Osteoblast (primary cell): ENCODE measurements around the gene NAT14. TPM values are rescaled to one million over a fixed set of nuclear protein-coding genes. Genes with fewer than 3 reads are reported as not detected.

Source experiments
- DNase-seq: peaks from one replicate; pipeline ENCODE4 v3.0.0; 2011; ENCODE audit warnings: low spot score, mixed read lengths; ENCODE audit not compliant: insufficient read length; ENCODE audit errors: missing footprints
- H2AFZ ChIP-seq: 2 replicates; pipeline ENCODE4 v1.6.0; 2011; ENCODE audit warnings: mild to moderate bottlenecking, low read length
- H3K27ac ChIP-seq: 2 replicates; pipeline ENCODE4 v1.5.1; 2011; ENCODE audit warnings: mild to moderate bottlenecking, low read depth, low read length, moderate library complexity
- H3K27me3 ChIP-seq: 2 replicates; pipeline ENCODE4 v1.6.0; 2012; ENCODE audit warnings: mild to moderate bottlenecking, control low read depth, inconsistent platforms, low read length, moderate library complexity; ENCODE audit not compliant: insufficient read depth
- H3K36me3 ChIP-seq: 2 replicates; pipeline ENCODE4 v1.5.1; 2011; ENCODE audit warnings: mild to moderate bottlenecking, low read length, control low read depth, moderate library complexity; ENCODE audit not compliant: insufficient read depth
- H3K4me1 ChIP-seq: 2 replicates; pipeline ENCODE4 v1.5.1; 2011; ENCODE audit warnings: mild to moderate bottlenecking, low read length, control low read depth, moderate library complexity; ENCODE audit not compliant: insufficient read depth
- H3K4me2 ChIP-seq: 2 replicates; pipeline ENCODE4 v1.6.0; 2011; ENCODE audit warnings: mild to moderate bottlenecking, low read length; ENCODE audit not compliant: insufficient read depth
- H3K4me3 ChIP-seq: fragments of 200-600 bp; sonication (generic); 3 replicates; pipeline ENCODE4 v1.5.1; 2012; ENCODE audit warnings: mild to moderate bottlenecking, low read length, inconsistent platforms; ENCODE audit not compliant: insufficient read depth
- H3K79me2 ChIP-seq: 2 replicates; pipeline ENCODE4 v1.6.0; 2012; ENCODE audit warnings: mild to moderate bottlenecking, low read length, control low read depth, inconsistent platforms; ENCODE audit not compliant: insufficient read depth
- H3K9me3 ChIP-seq: 2 replicates; pipeline ENCODE4 v1.5.1; 2011; ENCODE audit warnings: low read depth, low read length, control low read depth
- H4K20me1 ChIP-seq: 2 replicates; pipeline ENCODE4 v1.6.0; 2012; ENCODE audit warnings: mild to moderate bottlenecking, low read length, control low read depth; ENCODE audit not compliant: insufficient read depth
- CTCF ChIP-seq: IDR thresholded peaks from 2 replicates; pipeline ENCODE4 v1.5.1; 2011; ENCODE audit warnings: mild to moderate bottlenecking, low read depth, low read length, moderate library complexity; ENCODE audit errors: extremely low read depth
- total RNA-seq: library from RNA; depleted of rRNA; stranded (reverse); fragments of >200 nt; gene quantifications from 2 replicates; pipeline ENCODE4 v1.2.3, GENCODE V29; 2012

Gene NAT14
- total RNA-seq, 1 donor: 11.2 TPM

- peak; percentile 31 for DNase-seq
- no peak overlapping the region for H3K4me2 ChIP-seq
- H4K20me1 ChIP-seq: no peaks in the 10 kb centered on the region
- no peaks in the 10 kb centered on the region for H3K36me3 ChIP-seq
- peaks cover 3% of the 10 kb centered on the region for H3K4me1 ChIP-seq
- H3K9me3 ChIP-seq: no peaks in the 10 kb centered on the region
- no peaks in the 10 kb centered on the region for H3K27me3 ChIP-seq
- no peak overlapping the region for H2AFZ ChIP-seq
- H3K4me3 ChIP-seq: no peak overlapping the region
- H3K27ac ChIP-seq: no peak overlapping the region
- TF ChIP-seq CTCF: no peak
- H3K79me2 ChIP-seq: no peaks in the 10 kb centered on the region
These were observed 42.4 kb downstream of the NAT14 start for GRCh38 chr19:55527197-55528029.

- no peaks in the 10 kb centered on the region for H3K27me3 ChIP-seq
- TF ChIP-seq CTCF: peak; percentile 12
- no peak overlapping the region for H3K27ac ChIP-seq
- peak overlapping the region; percentile 2 for H2AFZ ChIP-seq
- no peaks in the 10 kb centered on the region for H3K36me3 ChIP-seq
- H3K4me3 ChIP-seq: no peak overlapping the region
- H3K9me3 ChIP-seq: no peaks in the 10 kb centered on the region
- DNase-seq: peak; percentile 81
- H4K20me1 ChIP-seq: no peaks in the 10 kb centered on the region
- peaks cover 3% of the 10 kb centered on the region for H3K4me1 ChIP-seq
- H3K79me2 ChIP-seq: no peaks in the 10 kb centered on the region
- H3K4me2 ChIP-seq: peak overlapping the region; percentile 11
These were observed 43.2 kb downstream of the NAT14 start for GRCh38 chr19:55528030-55528803.

GRCh38 chr19:55529636-55530234 is 44.7 kb downstream of the NAT14 start:
- Histone ChIP-seq H3K79me2 (no peaks in the 10 kb centered on the region), H3K27me3 (no peaks in the 10 kb centered on the region), H4K20me1 (no peaks in the 10 kb centered on the region), H3K4me1 (peaks cover 3% of the 10 kb centered on the region), H3K9me3 (no peaks in the 10 kb centered on the region), H3K36me3 (no peaks in the 10 kb centered on the region), H3K27ac (no peak overlapping the region), H3K4me2 (no peak overlapping the region), H2AFZ (no peak overlapping the region), H3K4me3 (no peak overlapping the region)
- DNase-seq: peak; percentile 69
- TF ChIP-seq CTCF: no peak
